Hepatic stellate cell (primary cell): Measurements from ENCODE around the gene DAB1.

ENCODE experiments used
- DNase-seq: peaks from one replicate; pipeline ENCODE4 v3.0.0; 2011; ENCODE audit warnings: low spot score

Gene DAB1

DNA sequence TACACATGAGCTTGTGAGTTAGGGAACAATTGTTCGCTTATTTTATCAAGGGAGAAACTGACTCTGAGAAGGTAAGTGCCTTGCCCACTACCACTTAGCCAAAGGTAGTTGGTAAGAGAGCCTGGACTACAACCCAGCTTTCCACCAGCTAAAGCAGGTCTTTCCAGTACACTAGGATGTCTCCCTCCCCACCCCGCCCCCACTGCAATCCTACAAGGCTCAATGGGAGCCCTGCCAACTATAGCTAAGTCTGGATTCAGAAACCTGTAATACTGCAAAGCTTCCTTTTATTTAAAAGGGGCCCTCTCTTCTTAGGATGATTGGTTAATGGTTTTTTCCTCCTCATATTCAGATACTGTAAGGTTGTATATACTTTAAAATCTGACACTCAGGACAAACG lies 356.0 kb downstream of the DAB1 start:
- no peak for DNase-seq

GRCh38 chr1:57066980-57067610 lies 356.8 kb downstream of the DAB1 start:
- no peak for DNase-seq

GRCh38 chr1:57065442-57065841 lies 358.4 kb downstream of the DAB1 start:
- no peak for DNase-seq

- no peak for DNase-seq
Observed at GRCh38 chr1:57064379-57065140, 359.3 kb downstream of the DAB1 start.

GRCh38 chr1:57063406-57064125 lies 360.3 kb downstream of the DAB1 start:
- no peak for DNase-seq

DNA sequence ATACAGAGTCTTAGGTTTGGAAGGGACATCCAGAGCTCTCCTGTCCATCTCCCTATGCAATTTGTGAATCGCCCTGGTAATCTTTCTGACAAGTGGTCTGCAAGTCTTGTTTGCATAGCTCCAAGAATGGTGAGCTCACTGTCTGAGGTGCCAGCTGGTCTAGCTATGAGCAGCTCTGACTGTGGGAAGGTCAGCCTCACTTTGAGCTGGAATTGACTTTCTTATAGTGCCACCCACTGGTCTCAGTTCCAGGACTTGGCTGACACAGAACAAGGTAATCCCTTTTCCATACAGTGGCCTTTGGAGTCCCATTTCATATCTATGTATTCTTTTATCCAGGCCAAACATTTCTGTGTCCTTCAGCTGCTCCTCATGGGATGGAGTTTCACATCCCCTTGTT lies 362.5 kb downstream of the DAB1 start:
- no peak for DNase-seq

GRCh38 chr1:57060451-57060850 lies 363.4 kb downstream of the DAB1 start:
- no peak for DNase-seq

DNA sequence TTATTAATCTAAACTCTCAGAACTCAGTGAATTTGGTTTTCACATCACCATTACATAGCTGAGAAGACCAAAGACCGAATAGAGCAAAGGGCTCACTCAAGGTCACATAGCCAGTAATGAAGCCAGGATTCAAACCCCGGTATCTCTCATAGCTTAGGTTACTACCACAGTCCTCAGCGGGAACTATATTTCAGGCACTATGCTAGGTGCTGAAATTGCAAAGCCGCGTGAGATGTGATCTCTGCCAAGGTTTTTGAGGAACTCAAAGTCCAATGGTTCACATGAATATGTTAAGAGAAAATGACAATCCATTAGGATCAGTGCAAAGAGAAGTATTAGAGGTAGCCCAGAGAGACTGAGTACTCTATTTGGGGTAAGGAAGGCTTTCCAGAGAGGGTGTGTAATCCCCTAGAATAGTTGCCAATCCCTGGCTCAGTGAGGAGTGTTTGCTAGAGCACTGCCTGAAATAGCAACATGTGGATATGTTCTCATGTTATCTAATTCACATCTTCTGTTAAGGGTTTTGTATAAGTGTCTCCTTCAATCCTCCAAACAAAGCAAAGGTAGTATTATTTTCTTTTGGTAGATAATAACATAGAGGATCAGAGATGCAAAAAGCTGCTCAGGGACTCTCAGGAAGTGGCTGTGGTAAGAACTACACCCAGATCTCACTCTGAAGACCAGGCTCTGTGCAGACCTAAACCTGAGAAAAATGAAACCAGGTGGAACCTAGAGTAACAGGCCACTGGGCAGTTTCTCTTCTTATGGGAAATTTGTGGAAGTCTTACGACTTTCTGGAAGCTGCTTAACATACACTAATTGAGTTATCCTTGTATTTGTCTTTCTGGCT lies 365.0 kb downstream of the DAB1 start:
- DNase-seq = no peak

GRCh38 chr1:57048856-57049255 lies 375.0 kb downstream of the DAB1 start:
- no peak for DNase-seq

GRCh38 chr1:57046462-57046861 lies 377.4 kb downstream of the DAB1 start:
- DNase-seq = no peak

- no peak for DNase-seq
Observed at GRCh38 chr1:57041901-57042300, 382.0 kb downstream of the DAB1 start.

DNA sequence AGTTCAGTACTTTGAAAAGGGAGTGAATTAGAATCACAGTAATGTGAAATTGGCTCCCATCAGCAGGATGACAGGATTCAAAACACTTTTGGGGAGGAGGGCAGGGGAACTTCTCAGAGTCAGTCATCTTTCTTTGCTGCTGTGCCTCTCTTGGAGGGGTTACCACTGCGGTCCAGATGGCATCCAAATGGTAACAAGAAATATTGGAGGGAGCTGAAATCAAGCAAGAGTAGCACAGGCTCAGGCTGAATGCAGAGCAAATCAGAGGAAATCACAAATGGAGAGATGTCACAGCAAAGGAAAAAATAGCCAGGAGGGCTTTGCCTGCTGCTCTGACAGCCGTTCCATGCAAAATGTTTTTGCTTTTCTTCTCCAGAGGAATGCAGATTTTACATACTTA lies 383.0 kb downstream of the DAB1 start:
- DNase-seq = no peak

DNA sequence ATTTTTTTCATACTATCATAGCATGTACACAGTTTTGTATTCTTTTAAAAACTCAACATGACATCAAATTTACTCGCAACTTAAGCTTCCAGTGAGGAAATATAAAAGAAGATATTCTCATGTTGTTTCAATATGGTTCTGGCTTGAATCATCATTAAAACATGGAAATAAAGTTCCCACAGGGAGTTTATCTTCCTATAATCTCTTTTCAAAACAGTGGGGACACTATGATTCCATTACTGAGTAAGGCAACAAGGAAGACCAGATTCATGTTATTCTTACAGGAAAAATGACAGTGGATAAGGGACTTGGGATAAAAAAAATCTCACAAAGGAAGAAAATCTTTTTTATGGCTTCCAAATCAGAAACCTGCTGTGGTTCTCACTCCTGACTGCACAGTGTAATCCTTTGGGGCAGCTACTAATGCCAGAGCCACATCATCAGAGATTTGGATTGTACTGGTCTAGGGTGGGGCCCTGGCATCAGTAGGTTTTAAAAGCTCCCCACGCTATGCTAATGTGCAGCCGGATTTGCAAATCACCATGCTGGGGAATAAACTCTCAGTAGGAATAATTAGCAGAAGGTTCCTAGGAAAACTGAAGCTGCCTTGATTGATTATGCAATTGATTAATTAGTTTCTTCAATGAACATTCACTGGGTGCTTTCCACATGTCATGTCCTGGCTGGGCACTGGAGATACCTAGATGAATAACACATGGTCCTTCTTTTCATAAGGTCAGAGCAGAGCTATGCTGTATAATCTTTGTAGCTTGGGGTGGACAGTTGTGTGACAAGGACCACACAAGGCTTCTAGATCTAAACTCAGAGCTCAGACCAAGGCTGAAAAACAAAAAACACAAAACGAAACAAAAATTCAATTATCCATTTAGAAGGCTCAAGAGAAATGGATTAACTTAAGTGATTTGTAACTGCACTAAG lies 386.9 kb downstream of the DAB1 start:
- no peak for DNase-seq

DNA sequence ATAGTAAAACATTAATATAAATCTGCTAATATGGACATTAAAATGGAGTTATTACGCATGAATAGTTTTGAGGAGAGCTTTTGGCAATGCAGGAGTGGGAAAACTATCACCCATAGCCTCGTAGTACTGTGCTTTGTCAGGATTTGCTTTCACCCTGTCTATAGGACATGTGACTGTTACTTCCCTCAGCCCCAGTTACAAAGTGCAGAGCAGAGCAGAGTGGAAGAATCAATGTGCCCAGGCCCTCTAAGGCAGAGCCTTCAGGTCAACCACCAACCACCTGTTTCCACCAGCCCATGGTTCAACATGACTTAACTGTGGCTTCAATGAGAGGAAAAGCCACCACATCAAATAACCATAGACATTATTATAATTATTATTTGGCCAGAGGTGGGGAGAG lies 389.1 kb downstream of the DAB1 start:
- no peak for DNase-seq

DNA sequence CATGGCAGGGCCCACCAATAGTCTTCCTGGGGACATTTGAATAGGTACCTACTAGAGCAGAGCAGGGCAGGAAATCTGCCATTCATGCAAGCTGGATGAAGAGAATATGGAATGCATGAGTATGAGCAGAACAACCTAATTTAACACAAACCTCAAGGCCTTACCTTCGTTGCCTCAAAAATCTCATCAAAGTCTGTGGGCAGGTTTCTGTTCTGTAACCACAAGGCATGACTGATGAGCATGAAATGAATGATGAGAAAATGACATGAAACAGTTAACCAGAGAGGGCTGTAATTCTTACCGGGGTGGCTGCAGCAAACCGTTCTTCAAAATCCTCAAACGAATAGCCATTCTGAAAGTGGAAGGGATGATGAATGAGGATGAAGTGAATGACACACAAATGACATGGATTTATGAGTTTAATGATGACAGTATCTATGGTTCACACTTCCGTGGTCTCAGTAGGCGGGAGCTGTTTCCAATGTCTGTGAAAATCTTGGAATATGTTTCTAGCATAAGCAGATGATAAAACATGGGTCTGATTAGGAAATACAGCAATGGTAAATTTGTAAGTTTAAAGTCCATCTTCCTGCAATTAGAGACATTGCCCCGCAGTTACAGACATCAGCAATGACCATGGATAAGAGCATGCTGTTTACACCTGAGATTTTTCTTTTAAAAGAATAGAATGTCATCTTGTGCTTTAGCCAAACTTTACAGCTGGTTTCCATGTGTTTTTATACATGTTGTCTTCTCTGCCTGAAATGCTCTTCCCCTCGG lies 390.4 kb downstream of the DAB1 start:
- no peak for DNase-seq

DNA sequence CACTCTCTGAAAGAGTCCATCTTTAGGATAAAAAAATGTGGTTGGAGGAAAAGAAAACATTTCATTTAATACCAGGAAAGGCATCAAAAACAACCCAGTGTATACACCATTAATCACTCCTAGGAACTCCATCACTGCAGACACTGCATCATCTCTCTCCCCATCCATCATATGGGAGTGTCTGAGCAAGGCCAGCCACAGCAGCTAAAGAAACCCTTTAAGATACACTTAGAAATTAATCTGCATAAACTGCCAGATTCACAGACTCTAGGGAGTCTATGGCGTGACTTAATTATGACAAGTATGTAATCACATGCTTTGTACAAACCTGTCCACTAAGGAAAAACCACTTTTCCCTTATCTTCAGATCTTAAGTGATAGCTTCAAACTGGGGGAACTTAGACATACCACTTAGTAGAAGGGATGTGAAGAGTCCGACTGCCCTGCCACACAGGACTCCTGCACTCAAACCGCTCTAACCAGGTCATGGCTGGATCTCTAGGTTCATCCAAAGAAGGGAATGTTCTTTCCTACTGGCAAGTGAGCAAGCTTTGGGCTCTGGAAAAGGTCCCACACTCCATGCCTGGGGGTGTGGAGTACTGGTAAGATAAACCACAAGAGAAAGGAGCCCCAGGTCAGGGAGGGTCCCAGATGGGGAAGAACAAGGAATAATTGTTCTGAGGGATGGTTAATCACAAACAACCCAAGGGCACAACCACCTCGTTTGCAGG lies 397.1 kb downstream of the DAB1 start:
- no peak for DNase-seq

DNA sequence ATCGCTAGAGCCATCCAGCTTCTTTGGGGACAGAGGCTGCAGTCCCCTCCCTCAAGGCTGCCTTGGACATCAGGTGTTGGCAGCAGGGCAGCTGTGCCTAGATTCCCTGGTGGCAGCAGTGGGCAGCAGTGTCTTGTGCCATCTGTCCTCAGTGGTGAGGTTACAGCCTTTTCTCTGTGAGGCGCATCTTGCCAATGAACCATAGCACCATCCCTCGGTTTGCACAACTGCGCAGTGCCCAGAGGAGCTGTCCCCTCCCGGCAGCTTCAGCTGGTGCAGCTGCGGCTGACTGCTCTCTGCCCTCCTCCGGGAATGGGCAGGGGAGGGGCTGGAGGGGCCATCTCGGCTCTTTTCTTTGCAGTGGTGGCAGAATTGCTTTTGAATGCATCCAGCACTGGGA lies 399.0 kb downstream of the DAB1 start:
- DNase-seq = no peak

- DNase-seq = no peak
Observed at GRCh38 chr1:57024428-57024827, 399.4 kb downstream of the DAB1 start.

GRCh38 chr1:57020216-57020615 lies 403.6 kb downstream of the DAB1 start:
- DNase-seq = no peak
